GM21447 (cell line): Measurements from ENCODE around the gene OR2V1.
"Not testable (repeated sequence)": the region's sequence is repeated elsewhere in the genome, so short reads cannot be mapped to it uniquely, and the experiment has no call there.

ENCODE experiments used
- ATAC-seq: cut with Tn5 transposase; IDR thresholded peaks from one replicate; pipeline ENCODE4 v1.9.1; 2021; ENCODE audit not compliant: unreplicated experiment

OR2V1 gene

GRCh38 chr5:181131514-181131913, 545 bp upstream of the OR2V1 start:
- no peak for ATAC-seq

GRCh38 chr5:181130081-181130480, 888 bp downstream of the OR2V1 start:
- ATAC-seq: not testable (repeated sequence)

GRCh38 chr5:181129601-181130000, 1.4 kb downstream of the OR2V1 start:
- no peak for ATAC-seq

- ATAC-seq: no peak
Observed at GRCh38 chr5:181127907-181128626, 2.9 kb downstream of the OR2V1 start.

DNA sequence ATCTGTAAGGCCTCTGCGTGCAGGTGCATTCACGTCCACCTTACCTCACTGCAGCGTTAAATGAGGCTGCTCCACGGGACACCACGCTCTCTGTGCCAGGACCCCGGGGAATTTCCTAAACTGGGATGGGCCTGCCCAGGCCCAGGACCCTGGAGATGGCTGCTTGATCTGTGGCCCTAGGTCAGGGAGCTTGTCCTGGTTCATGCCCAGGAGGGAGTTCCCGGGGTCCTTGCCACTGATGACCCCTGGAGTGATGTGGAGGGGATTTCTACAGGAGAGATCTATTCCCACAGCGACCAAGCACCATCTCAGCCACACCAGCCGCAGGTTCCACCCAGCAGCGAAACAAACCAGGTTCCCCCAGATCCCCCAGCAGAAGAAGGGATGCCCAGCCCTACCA, 3.5 kb downstream of the OR2V1 start:
- ATAC-seq: no peak

GRCh38 chr5:181126841-181127240, 4.1 kb downstream of the OR2V1 start:
- no peak for ATAC-seq

DNA sequence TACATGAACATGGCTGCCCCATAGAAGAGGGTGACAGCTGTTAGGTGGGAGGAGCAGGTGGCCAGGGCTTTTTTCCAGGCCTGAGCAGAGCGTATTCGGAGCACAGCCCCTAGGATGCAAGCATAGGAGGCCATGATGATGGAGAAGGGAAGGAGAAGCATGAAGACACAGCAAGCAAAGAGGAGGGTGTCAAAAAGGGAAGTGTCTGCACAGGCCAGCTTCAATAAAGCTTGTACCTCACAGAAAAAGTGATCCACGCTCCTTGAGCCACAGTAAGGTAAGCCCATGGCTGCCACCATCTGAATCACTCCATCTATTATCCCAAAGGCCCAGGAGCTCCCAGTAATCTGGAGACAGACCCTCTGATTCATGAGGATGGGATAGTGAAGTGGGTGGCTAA, 6.4 kb downstream of the OR2V1 start:
- no peak for ATAC-seq

DNA sequence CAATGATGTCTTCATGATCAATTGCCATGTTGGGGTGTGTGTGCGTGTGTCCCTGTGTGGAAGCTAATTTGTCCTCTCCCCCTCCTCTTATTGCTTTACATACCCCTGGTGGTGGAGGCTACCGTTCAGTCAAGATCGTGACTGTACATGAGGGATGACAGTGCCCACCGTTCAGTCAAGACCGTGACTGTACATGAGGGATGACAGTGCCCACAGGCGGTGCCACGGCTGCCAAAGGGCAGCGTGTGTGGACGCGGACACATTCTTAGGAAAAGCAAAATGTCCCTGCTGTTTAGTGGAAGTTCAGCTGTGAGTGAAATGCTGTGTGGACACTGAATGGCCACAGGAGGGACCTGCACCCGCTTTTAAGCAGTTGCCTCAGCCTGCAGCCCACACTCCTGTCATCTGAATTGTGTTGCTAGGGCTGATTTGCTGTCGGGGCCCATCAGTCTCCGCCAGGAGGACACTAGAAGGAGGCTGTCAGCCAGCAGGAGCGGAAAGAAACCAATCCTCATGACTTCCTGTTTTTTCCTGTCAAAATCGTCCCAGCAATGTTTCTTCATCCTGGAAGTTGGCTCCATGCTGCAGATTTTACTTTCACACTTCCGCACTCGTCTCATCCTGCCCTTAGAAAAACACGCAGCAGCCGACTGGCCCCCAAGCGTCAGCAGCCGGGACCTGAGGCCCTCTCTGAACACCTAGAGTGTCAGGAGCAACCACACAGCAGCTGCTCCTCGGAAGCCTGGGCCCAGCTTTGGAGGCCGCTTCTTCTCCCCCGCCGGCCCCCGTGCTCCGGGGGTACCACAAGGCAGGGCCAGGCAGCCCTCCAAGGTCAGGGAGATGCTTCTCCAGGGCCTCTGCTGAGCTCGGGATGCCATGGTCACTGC, 9.1 kb downstream of the OR2V1 start:
- no peak for ATAC-seq

- no peak for ATAC-seq
Observed at GRCh38 chr5:181120761-181121160, 10.2 kb downstream of the OR2V1 start.

DNA sequence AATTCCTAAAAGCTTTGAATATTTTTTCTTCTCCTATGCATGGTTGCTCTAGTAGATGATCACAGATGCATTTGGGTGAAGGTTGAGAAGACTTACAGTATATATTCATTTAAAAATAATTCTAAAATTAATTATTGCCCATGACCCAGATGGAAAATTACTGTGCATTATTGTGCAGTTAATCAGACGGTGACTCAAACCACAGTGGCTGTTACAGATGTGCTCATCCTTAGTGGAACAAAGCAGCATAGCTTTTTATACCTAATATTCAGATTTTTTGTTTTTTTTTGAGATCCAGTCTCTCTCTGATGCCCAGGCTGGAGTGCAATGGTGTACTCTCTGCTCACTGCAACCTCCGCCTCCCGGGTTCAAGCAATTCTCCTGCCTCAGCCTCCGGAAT, 10.7 kb downstream of the OR2V1 start:
- no peak for ATAC-seq

DNA sequence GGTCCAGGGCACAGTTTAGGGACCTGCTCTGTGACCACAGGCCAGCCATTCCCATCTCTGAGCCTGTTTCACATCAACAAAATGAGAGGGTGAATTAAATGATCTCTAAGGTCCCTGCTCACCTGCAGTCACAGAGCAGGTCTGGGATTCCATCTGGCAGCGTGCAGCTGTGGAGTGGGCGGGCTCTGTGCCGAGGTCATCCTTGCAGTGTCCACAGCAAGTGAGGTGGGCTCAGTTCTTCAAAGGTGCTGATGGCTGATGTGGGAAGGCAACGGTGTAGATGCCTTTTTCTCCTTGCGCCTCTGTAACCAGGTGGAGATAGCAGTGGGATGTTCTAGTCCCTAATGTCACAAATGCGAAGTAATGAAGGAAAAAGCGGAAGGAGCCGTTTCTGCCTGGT, 11.9 kb downstream of the OR2V1 start:
- no peak for ATAC-seq

- ATAC-seq: no peak
Observed at GRCh38 chr5:181118369-181118768, 12.6 kb downstream of the OR2V1 start.

DNA sequence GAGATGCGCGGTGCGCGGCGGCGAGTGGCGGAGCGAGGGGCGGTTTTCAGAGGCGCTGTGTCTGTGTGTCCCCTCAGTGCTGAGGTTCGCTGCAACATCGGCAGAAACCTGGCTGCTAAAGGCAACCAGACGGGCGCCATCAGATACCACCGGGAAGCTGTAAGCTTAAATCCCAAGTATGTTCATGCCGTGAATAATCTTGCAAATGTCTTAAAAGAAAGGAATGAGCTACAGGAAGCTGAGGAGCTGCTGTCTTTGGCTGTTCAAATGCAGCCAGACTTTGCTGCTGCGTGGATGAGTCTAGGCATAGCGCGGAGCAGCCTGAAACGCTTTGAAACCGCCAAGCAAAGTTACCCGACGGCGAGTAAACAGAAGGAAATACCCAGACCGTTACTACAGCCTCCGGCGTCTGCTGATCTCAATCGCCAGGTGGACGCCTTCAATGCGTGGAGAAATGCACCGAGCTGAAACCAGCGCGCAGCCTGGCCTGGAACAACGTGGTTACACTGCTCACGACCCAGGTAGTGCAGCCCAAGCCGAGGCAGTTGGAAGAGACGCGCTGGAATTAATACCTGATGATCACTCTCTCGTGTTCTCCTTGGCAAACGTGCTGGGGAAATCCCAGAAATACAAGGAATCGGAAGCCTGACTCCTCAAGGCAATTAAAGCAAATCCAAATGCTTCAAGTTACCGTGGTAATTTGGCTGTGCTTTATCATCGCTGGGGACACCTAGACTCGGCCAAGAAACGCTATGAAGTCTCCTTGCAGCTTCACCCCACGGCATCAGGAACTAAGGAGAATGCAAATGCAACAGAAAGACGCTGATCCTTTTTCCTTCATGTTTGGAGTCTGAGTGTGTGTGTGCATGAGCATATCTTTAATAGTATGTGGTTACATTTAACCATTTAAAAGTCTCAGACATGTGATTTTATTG, 15.9 kb downstream of the OR2V1 start:
- no peak for ATAC-seq

- ATAC-seq: no peak
Observed at GRCh38 chr5:181114284-181114843, 16.6 kb downstream of the OR2V1 start.

GRCh38 chr5:181113572-181113971, 17.4 kb downstream of the OR2V1 start:
- not testable (repeated sequence) for ATAC-seq

DNA sequence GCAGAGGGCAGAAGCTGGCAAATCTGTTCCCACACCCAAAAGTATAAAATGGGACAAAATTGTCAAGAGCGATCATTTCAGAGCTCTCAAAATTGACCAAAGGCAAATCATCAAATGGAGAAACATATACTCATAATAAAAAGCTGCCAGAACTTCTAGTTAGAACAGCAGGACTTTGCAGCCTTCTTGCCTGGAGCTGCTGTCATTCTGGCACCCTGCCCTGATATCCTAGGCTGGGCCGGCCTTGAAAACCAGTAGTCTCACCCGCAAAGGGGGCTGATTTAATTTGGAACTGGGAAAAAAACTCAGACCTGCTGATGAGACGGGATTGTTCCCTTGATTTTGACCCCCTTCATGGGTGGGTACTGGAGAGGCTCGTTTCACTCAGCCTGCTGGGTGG, 18.5 kb downstream of the OR2V1 start:
- no peak for ATAC-seq

- ATAC-seq: no peak
Observed at GRCh38 chr5:181111010-181111409, 20.0 kb downstream of the OR2V1 start.

DNA sequence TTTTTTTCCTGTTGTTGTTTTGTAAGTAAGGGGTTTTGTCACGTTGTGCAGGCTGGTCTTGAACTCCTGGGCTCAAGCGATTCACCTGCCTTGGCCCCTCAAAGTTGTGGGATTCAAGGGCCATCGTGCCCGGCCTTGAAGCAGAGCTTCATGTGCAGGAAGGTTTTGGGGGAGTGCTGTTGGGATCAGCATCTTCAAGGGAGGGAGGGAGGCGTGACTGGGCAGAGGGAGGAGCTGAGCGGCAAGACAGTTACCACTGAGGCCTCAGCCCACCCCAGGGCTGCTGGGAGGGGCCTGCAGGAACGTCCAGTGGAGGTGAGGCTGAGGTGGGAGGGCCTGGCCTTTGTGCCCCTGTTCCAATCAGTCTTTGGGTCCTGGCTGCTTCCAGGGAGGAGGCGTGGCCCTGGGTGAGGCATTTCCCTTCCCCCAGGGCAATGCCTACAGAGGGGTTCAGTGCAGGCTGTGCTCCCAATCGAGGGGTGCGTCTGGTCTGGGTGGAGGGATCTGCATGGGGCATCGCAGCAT, 21.4 kb downstream of the OR2V1 start:
- ATAC-seq: no peak

DNA sequence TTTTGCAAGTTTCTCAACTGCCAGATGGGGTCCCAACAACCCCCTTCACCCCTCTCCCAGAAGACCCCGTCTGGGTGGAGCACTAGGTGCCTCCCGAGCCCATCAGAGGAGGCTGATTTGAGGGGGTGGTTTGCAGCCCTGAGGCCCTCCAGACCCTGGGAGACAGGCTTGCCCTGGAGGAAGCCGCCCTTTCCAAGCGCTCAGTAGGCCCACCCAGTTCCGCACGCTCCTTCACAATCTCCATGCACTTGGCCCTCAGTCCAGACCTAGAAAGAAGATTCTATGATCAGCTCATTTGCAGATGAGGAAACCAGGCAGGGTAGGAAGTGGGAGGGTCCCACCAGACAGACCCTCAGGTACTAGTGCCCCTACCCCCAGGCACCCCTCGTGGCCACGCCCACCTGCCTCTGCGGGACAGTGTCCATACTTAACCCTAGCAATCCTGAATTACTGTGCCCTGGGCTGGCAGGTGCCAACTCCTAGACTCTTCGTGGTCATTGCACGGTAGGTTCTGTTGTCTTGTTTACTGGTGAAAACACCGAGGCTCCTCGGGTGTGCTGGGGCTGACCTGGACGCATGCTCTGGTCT, 22.3 kb downstream of the OR2V1 start:
- ATAC-seq: no peak

- ATAC-seq: no peak
Observed at GRCh38 chr5:181107699-181108098, 23.3 kb downstream of the OR2V1 start.
